HG03342 (cell line): Measurements from ENCODE around the gene BRD9.
"Not testable (repeated sequence)": the region's sequence is repeated elsewhere in the genome, so short reads cannot be mapped to it uniquely, and the experiment has no call there.

Source experiments
- ATAC-seq: cut with Tn5 transposase; IDR thresholded peaks from one replicate; pipeline ENCODE4 v1.9.1; 2021; ENCODE audit warnings: mild to moderate bottlenecking, moderate library complexity; ENCODE audit not compliant: unreplicated experiment

Gene BRD9

DNA sequence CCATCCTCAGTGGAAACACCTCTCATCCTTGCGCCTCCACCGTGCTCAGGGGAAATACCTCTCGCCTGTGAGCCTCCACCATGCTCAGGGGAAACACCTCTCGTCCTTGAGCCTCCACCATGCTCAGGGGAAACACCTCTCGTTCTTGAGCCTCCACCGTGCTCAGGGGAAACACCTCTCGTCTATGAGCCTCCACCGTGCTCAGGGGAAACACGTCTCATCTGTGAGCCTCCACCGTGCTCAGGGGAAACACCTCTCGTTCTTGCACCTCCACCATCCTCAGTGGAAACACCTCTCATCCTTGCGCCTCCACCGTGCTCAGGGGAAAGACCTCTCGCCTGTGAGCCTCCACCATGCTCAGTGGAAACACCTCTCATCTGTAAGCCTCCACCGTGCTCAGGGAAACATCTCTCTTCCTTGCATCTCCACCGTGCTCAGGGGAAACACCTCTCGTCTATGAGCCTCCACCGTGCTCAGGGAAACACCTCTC lies 46.0 kb downstream of the BRD9 start:
- ATAC-seq, result not testable (repeated sequence)

DNA sequence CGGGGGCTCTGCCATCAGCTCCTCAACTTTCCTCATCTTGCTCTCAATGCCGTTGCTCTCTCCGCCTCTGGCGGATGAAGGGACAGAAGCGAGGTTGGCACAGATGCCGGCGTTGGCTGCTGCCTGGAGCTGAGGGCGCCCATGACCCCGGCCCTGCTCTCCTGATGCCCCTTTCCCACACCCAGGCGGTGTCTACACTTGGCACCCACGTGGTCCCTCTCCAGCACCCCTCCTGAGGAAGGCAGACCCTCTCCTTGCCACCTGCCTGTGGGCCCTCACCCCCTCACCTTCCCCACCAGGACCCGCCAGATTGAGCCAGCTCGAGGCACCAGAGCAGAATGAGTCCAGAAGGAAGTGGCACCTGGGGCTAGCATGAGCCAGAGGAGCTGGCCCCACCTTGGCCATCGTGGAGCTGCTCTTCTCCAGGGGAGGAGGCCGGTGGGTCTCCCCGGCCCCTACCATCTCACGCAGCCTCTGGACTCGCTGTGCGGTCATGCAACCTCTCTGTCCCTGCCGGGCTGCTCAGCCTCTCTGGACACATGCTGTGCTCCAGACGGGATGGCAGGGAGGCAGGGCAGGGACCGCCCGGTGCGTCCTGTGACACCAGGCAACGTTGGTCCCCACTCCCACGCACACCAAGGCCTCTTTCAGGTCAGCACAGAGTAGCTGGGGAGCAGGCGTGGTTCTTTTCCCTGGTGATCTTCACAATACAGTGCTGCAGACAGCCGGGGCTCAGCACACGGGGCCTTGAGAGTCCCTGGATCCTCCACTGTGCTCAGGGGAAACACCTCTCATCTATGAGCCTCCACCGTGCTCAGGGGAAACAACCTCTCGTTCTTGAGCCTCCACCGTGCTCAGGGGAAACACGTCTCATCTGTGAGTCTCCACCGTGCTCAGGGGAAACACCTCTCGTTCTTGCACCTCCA lies 46.7 kb downstream of the BRD9 start:
- ATAC-seq, result not testable (repeated sequence)

DNA sequence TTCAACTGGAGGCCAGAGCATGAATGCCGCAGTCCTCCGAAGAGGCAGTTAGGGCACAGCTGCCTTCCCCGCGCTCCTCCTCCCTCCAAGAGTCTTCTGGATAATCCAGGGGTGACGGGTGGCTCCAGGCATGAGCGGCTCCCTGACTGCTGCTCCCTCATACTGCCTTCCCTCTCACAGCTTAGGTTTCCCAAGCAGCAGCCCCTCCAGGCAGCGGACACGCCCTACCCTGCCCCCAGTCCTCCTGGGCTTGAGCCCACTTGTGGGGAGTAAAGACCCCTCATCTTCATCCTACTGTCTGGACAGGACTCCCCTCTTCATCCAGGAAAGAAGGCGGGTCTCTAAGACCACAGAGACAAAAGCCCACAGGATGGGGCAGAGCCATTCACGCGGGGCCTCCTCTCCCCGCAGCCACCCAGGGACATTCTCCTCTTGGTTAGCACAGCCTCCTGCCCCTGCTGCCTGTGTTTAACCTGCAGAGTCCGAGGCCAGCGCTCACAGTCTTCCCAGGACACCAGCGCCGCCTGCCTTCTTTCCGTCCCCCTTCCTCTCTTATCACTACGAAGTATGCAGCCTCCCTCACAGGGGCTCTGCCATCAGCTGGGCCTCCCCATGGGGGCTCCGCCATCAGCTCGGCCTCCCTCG lies 47.4 kb downstream of the BRD9 start:
- not testable (repeated sequence) for ATAC-seq

DNA sequence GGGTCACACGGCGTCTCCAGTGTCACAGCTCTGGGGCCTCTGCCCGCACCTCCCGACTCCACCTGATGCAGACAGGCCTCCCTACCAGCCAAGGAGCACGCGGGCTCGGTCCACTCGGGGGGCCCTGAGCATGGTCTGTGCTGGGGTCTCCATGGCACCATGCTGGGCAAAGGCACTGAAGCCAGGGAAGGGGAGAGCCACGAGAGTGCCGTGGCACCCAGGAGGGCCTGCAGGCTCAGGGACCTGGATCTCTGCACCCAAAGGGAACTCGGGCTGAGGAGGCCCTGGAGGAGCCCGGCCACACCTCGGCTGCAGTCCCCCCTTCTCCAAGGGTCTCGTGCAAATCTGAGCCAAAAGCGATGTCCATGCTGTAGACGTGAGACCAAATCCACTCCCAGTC lies 48.2 kb downstream of the BRD9 start:
- not testable (repeated sequence) for ATAC-seq

DNA sequence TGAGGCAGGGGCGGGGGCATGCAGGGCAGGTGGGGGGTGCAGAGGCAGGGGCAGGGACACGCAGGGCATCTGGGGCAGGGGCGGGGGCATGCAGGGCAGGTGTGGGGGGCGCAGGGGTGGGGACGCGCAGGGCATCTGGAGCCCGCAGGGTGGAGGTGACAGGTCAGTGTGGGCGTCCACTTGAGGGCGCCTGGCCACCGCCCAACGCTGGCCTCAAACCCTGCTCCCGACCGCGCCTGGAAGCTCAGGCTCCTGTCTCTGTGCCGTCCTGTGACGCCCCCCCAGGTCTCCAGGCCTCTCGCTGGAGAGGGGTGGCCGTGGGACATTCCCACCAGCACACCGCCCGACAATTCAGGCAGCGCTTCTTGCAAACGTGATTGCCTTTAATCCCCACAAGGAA lies 48.7 kb downstream of the BRD9 start:
- not testable (repeated sequence) for ATAC-seq

DNA sequence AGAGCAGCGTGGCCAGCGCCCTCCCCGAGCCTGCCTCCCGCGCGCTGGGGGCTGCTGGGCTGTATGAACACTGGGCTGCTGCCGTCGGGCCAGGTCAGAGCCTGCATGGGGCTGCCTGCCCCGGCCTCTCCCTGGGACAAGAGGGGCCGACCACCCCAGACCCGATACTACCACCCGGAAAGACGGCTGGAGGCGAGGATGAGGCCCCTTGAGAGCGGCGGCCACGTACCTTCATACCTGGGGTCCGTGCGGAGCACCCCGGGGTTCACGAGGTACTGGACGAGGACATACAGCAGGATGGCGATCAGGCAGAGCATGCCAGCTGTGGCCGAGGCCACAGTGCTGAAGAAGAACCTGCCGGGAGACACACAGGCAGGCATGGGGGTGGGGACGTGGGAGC lies 49.2 kb downstream of the BRD9 start:
- ATAC-seq, result not testable (repeated sequence)

DNA sequence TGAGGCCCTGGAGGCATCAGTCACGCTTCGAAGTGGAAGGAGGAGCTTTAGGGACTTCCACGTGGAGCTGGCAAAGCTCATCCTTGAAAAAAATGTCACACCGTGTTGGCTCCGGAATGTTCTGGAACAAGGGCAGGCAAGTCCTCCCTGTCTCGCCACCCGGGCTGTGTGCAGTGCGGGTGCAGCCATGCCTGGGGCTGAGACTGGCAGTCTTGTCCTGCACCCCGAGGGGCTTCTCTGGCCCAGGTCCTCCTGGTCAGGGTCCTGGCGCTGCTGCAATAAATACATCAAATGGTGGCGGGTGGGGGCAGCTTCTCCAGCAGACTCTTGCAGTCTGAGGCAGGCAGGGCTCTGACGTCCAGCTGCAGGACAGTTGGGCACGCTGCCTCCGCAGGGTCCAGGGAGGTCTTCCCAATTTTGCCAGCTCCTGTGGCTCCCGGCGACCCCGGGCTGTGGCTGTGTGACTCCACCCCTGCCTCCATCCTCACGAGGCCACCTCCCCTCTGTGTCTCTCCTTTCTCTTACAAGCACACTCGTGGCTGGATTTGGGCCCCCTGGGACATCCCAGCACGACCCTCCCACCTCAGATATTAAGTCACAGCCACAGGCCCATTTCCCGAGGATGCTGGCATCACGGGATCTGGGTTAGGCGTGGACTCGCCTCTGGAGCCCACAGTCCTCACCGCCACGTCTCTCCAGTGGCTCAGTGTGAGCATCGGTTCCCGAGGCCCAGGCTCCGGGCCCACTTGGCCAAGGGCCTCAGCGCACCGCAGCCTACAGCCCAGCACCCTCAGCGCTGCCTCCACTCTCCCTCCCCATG lies 50.0 kb downstream of the BRD9 start:
- not testable (repeated sequence) for ATAC-seq

DNA sequence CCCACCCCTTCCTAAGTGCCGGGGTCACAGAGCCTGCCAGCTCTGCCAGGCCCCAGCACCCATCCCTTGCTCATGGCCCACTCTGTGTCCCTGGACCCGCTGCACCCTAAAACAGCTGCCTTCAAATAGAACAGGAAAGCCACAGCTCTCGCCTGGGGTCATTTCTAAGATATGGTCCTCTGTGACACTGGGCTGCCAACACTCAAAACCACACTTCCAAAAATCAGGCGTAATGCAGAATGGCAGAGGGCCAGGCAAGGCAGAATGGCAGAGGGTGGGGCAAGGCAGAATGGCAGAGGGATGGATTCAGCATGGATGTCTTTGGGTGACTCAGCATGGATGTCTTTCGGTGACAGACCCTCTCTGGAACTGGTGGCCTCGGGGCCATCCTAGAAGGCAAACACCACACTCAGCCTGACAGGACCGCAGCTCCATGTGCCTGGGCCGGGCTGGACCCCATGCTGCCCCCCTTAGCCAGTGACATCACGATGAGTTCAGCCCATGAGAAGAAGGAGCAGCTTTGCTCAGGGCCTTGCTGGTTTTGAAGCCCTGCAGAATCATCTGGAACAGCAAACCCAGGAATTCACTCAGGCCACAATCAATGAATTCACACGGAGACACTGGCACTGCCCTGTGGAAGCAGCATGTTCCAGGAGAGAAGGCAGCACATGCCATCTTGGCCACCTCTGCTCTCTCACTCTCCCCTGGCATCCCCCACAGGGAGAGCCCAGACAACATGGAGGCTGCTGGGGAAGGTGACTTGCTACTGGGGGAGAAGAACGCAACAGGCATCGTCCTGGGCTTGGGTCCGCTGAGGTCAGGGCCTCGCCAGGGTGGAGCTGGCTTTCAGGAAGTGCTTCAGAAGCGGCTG lies 50.8 kb downstream of the BRD9 start:
- not testable (repeated sequence) for ATAC-seq

DNA sequence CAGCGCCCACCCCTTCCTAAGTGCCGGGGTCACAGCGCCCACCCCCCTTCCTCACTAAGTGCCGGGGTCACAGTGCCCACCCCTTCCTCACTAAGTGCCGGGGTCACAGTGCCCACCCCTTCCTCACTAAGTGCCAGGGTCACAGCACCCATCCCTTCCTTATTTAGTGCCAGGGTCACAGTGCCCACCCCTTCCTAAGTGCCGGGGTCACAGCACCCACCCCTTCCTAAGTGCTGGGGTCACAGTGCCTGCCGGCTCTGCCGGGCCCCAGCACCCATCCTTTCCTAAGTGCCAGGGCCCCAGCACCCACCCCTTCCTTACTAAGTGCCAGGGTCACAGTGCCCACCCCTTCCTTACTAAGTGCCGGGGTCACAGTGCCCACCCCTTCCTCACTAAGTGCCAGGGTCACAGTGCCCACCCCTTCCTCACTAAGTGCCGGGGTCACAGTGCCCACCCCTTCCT lies 51.6 kb downstream of the BRD9 start:
- not testable (repeated sequence) for ATAC-seq

DNA sequence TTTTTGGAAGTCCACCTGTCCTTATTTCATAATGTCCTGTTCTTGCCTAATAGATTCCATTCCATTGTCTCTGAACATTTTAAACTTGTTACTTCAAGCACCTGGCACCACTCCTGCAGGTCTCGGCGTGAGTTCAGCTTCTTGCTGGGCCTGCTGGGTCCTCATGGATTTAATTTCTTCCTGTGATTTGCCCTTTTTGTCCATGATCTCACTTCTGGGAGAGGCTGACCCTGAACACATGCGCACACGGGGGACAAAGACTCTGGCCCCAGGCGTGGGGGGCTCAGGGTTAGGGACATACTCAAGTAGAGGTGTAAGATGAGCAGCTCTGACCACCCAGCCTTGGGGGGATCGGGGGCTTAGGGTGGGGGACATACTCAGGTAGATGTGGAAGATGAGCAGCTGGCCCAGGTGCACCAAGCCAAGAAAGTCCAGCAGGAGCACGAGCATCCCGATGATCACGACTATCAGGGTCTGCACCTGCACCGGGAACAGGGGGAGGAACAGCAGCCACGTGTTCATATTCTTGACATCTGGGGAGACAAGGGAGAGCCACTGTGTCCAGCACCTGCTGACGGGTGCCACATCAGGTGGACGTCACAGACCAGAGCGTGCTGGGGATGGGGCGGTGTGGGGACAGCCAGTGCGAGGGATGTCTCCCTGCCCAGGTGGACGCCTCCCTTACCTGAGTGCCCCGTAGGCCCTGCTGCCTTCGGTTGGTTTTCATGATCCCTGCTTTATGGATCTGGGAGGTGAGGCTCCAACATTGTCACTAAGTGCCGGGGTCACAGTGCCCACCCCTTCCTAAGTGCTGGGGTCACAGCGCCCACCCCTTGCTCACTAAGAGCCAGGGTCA lies 52.3 kb downstream of the BRD9 start:
- not testable (repeated sequence) for ATAC-seq

DNA sequence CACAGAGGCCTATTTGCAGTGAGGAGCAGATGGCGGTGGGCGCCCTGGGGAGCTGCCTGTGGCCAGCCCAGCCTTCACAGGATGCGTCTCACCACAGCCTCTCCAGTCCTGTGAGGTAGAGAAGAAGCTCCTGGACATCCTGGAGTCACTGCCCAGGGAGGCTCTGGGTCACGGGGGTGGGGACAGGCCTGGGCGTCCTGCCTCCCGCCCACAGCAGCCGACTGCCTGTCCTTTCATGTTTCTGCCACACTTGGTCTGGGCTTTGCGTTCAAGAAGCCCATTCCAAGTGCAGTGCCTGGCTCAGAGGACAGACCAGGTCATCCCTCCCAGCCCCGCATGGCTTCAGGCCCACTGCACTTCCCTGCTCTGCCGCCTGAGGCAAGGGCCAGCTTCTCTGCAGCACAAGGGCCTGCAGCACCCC lies 54.2 kb downstream of the BRD9 start:
- ATAC-seq, result not testable (repeated sequence)

DNA sequence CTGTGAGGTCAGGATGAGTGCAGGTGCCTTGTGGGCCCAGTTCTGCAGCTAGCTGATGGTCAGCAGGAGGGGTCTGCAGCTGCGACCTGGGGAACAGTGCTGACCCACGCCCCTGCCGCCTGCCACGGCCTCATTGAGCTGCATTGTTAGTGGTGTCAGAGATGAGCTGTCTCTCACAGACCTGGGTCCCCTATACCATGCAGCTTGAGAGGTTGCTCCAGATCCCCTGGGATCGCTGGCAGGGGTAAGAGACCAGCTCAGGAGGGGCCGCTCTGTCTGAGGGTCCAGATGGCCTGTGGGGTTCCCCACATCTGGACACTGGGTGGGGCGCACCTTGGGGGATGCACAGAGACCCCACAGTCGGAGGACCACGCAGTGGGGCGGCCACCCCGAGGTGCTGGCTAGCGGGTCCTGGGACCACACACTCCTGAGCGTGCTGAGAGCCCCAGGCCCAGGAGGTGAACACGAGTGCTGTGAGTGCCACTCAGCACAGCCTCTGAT lies 54.9 kb downstream of the BRD9 start:
- ATAC-seq, result not testable (repeated sequence)

DNA sequence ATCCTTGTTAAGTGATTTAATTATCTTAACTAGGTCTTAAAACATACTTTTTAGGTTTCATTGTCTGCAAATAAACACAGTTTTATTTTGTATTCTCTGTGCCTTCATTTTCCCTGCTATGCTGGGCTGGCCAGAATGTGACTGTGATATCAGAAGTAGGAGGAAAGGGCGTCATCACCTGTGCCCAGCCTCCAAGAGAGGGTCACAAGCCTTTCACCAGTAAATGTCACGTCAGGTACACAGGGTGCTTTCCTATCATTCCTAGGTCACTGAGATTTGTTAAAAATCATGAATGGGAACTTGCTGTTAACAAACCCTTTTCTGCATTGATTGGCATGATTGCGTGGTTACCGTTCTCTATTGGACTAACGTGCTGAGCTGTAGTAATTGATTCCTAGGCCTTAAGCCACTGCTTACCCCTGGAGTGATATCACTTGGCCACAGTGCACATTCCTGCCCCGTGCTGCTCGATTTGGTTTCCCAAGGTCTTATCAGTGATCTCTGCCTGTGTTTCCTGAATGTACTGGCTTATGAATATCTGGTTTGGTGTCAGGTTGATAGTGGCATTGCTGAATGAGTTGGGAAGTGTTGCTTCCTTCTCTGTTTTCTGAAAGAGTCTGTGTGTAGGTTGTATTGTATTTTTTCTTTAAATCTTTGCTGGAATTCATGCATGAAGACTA lies 56.5 kb downstream of the BRD9 start:
- ATAC-seq, result not testable (repeated sequence)

DNA sequence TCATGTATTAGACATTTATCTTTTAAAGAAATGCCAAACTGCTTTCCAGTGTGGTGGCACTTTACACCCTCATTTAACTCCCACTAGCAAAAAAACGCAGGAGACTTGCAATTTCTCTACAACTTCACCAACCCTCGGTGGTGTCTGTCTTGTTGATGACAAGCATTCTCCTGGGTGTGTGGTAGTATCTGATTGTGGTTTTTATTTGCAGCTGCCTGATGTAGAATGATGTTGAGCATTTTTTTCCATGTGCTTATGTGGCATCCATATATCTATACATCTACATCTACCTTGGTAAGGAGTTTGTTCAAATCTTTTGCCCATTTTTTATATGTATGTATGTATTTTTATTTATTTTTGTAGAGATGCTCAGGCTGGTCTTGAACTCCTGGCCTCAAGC lies 58.6 kb downstream of the BRD9 start:
- not testable (repeated sequence) for ATAC-seq

DNA sequence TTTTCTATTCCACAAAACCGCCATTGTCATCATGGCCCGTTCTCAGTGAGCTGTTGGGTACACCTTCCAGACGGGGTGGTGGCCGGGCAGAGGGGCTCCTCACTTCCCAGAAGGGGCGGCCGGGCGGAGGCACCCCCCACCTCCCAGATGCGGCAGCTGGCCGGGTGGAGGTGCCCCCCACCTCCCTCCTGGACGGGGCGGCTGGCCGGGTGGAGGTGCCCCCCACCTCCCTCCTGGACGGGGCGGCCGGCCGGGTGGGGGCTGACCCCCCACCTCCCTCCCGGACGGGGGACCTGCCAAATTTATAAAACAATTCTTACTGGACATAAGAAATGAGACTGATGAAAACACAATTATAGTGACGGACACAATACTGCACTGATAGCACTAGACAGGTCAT lies 64.4 kb downstream of the BRD9 start:
- not testable (repeated sequence) for ATAC-seq

DNA sequence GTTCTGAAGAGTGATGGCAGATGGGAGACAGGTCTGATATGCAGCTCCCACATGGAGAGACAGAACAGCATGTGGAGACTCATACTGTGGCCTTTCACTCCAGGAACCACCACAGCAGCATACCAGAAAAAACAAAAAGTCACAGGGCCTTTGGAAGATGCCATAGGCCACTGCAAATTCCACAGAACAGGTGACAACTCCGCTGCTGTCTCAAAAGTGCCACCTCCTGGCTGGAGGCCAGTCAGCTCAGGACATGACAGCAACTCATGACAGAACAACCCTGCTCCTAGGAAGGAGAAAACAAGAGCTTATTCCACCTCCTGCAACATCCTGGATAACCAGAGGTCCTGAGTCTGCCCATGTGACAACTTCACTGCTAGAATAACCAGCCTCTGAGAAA lies 67.1 kb downstream of the BRD9 start:
- ATAC-seq, result not testable (repeated sequence)

DNA sequence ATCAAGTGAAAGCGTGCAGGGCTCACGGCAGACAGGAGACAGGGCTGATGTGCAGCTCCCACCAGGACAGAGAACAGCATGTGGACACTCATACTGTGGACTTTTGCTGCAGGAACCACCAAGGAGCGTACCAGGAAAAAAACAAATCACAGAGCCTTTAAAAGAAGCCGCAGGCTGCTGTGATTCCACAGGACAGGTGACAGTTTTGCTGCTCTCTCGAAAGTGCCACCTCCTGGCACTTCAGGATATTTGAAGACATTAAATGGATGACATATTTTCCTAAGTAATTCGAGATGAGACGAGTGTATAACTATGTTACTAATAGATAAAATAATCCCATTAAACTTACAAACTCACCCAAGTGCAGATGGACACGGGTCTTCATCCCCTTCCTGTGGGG lies 71.1 kb downstream of the BRD9 start:
- ATAC-seq, result no peak

DNA sequence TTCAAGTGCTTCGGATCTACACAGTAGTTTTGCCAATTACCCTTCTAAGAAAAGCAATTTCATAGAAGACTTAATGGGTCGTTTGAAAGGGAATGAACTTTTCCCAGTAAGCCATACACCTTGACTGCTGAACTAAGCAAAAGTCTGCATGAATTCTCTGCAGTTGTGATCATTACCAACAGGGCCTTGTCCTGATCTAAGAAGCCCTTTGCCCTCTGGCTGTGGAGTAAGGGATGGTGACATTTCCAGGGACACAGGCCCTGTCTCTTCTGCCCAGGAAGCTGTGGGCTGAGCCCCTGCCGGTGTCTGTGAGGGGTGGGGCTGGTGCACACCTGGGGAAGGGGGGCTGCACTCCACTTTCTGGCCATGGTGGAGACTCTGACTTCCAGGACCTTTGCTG lies 72.4 kb downstream of the BRD9 start:
- ATAC-seq, result no peak
